GM10248 (cell line): ENCODE measurements around the gene IMMP2L.

Experiments
- CTCF ChIA-PET: fragments of 300-600 bp; sonication (Branson Sonifier 250); formaldehyde crosslinking; extraction: SDS; loops from one replicate; lab custom pipeline; 2021; ENCODE audit warnings: antibody characterized with exemption; lab: Yijun Ruan, JAX
- POLR2A ChIA-PET: fragments of 350-650 bp; sonication (Branson Sonifier 250); formaldehyde crosslinking; extraction: SDS; loops from one replicate; lab custom pipeline; 2020; ENCODE audit warnings: antibody characterized with exemption; lab: Yijun Ruan, JAX
- DNase-seq: peaks from one replicate; pipeline ENCODE4 v3.0.0; 2012; ENCODE audit errors: extremely low spot score
- CTCF ChIP-seq: IDR thresholded peaks from 2 replicates; pipeline ENCODE4 v1.5.1; 2012; ENCODE audit warnings: mild to moderate bottlenecking, low read depth; ENCODE audit errors: extremely low read depth, missing control alignments, control extremely low read depth

Gene IMMP2L

GRCh38 chr7:110977127-110977737, 585.1 kb downstream of the IMMP2L start:
- no peak for TF ChIP-seq CTCF
- ChIA-PET CTCF (interaction anchor here (0.8 to 1.2 kb wide), 3 partner anchors 10 to 45 kb away, joined by 3 to 4 read pairs (median 3); no protein-coding TSS in a partner anchor), POLR2A (no interaction called here)
- DNase-seq, result no peak

GRCh38 chr7:110975486-110975885, 586.8 kb downstream of the IMMP2L start:
- no peak for TF ChIP-seq CTCF
- no peak for DNase-seq
- ChIA-PET CTCF (interaction anchor here (1.2 to 1.4 kb wide), 2 partner anchors 10 to 21 kb away, joined by 3 to 6 read pairs; no protein-coding TSS in a partner anchor), POLR2A (no interaction called here)

DNA sequence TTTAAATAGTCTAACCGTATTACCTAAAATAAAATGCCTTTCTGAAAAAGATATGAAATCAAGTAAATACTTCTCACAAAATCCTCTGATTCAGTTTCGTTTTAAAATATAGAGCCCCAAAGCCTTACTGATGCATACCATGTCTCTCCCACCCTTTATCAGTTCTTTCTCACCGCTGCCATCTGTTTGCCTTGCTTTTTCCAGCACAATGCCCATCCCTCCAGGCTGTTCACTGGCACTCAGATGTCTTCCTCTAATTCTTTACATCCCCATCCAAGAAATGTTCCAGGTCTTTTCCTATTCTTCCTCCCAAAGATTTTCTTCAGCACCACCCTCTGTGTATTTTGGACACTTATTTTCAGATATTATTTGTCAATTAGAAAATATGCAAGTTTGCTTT, 587.9 kb downstream of the IMMP2L start:
- ChIA-PET POLR2A (no interaction called here), CTCF (interaction anchor here (1.2 to 1.4 kb wide), 2 partner anchors 8 to 22 kb away, joined by 3 to 6 read pairs; no protein-coding TSS in a partner anchor)
- TF ChIP-seq CTCF, result no peak
- DNase-seq, result no peak

- no peak for TF ChIP-seq CTCF
- ChIA-PET POLR2A (no interaction called here), CTCF (interaction anchor here (1.1 kb wide), 1 partner anchor 13 kb away, joined by 3 read pairs; no protein-coding TSS in a partner anchor)
- DNase-seq, result no peak
These were observed 588.9 kb downstream of the IMMP2L start for GRCh38 chr7:110973196-110973990.

DNA sequence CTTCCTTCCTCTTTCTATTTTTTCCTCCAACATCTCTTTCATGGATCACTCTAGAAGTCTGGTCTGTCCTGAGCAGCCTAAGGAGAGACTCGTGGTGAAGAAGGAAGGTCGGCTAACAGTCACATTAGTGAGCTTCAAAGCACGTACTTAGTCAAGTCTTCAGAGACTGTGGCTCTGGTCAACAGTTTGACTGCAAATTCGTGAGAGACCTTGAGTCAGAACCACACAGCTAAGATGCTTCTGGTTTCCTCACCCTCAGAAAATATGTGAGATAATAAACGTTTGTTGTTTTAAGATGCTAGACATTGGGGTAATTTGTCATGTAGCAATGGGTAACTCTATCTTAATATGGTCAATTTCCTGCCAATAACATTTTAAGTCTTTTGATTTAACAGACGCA, 597.5 kb downstream of the IMMP2L start:
- ChIA-PET POLR2A (no interaction called here), CTCF (interaction anchor here (2.4 kb wide), 1 partner anchor 11 kb away, joined by 6 read pairs; no protein-coding TSS in a partner anchor)
- no peak for DNase-seq
- TF ChIP-seq CTCF, result no peak

DNA sequence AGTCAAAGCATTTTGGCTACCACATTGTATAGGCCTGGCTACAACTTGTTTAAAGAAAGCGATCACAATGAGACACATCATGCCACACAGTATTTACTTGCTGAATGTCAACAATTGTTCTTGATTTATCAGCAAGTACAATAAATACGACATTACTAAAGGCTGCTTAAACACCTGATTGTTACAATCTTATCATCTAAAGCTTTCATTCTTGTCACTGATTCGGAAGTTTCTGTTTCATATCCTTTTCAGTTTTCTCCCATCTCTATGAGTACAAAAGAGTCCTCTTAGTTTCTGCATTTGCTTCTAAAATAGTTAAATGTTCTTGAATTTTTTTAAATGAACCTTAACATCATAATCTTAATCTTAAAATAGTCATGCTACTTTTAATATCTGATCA, 599.5 kb downstream of the IMMP2L start:
- CTCF ChIA-PET, result no interaction called here
- TF ChIP-seq CTCF, result no peak
- POLR2A ChIA-PET, result no interaction called here
- DNase-seq, result no peak
